ENCODE data around the gene TSEN2. TPM values are rescaled to one million over a fixed set of nuclear protein-coding genes. Genes with fewer than 3 reads are reported as not detected.

The TSEN2 gene
- total and polyA plus RNA-seq, 2 of the 4 experiments (the other 2 are of a cell fraction) = 9.5 to 14.2 TPM

- H3K14ac ChIP-seq (replicated peaks; ENCODE audit: low read depth, low read length) = no peak overlapping the region
- H2BK20ac ChIP-seq (ENCODE audit: low read depth, low read length) = no peak overlapping the region
- peaks cover 3% of the 10 kb centered on the region; the same call in 1 of the 2 replicates for H3K36me3 ChIP-seq (ENCODE audit: control insufficient read depth, insufficient read depth, low read length)
- no peak overlapping the region for H4K8ac ChIP-seq (ENCODE audit: low read depth in 2 of 2, low read length in 2 of 2)
- TF ChIP-seq USF2 (IDR thresholded peaks at IDR 0.05; ENCODE audit: low read depth, low read length) = no peak
- TF ChIP-seq RFX5 (IDR thresholded peaks at IDR 0.05; ENCODE audit: low read depth, low read length) = no peak
- no peak for TF ChIP-seq BHLHE40 (IDR thresholded peaks at IDR 0.05; ENCODE audit: low read depth, low read length)
- TF ChIP-seq SMC3 (IDR thresholded peaks at IDR 0.05; ENCODE audit: low read depth, low read length) = no peak
- no peak for TF ChIP-seq CTCF (conservative IDR thresholded peaks at IDR 0.05; ENCODE audit: low read depth, low read length)
- TF ChIP-seq CHD1 (IDR thresholded peaks at IDR 0.05; ENCODE audit: low read depth, low read length) = no peak
- no peak for TF ChIP-seq MAZ (IDR thresholded peaks at IDR 0.05; ENCODE audit: borderline replicate concordance, low read depth, low read length)
- TF ChIP-seq MXI1 (IDR thresholded peaks at IDR 0.05; ENCODE audit: borderline replicate concordance, low read depth, low read length) = no peak
- no peak for TF ChIP-seq FOS (IDR thresholded peaks at IDR 0.05; ENCODE audit: low read depth, low read length)
- no peaks in the 10 kb centered on the region for H4K20me1 ChIP-seq (ENCODE audit: insufficient read depth, low read length)
- no peak overlapping the region for H3K9ac ChIP-seq (ENCODE audit: low read depth, low read length)
- no peak overlapping the region for H3K18ac ChIP-seq (ENCODE audit: low read depth, low read length)
- no peak overlapping the region for H4K91ac ChIP-seq (ENCODE audit: insufficient read depth, low read depth, low read length)
- H3K9me1 ChIP-seq (ENCODE audit: insufficient read depth, low read length) = no peaks in the 10 kb centered on the region
- H2AK9ac ChIP-seq (replicated peaks; ENCODE audit: low read depth, low read length, poor library complexity) = no peak overlapping the region
- H3K27me3 ChIP-seq (ENCODE audit: control insufficient read depth, insufficient read depth, low read length) = no peaks in the 10 kb centered on the region
- no peak overlapping the region for H2AK5ac ChIP-seq (ENCODE audit: low read depth, low read length)
- H3K4me3 ChIP-seq (ENCODE audit: insufficient read depth, low read depth, low read length) = no peak overlapping the region
- no peaks in the 10 kb centered on the region for H3K4me1 ChIP-seq (ENCODE audit: control insufficient read depth, insufficient read depth, low read length)
- no peak overlapping the region for H2AFZ ChIP-seq (replicated peaks; ENCODE audit: low read length, poor library complexity)
- ChIA-PET POLR2A (ENCODE audit: unreplicated experiment) (no interaction called here), CTCF (no interaction called here)
- no peak overlapping the region for H2BK15ac ChIP-seq (ENCODE audit: low read depth, low read length)
- dilution Hi-C loops (cut with HindIII; ENCODE audit: low sequenced_read_pairs, unreplicated experiment) = no loop called here
- H3K79me1 ChIP-seq (ENCODE audit: low read depth in 1 of 2, low read length in 2 of 2) = peaks cover 8 to 18% of the 10 kb centered on the region in 2 experiments; a peak in 3 of 4 replicates
- H3K9me3 ChIP-seq (ENCODE audit: control insufficient read depth, insufficient read depth, low read length) = no peaks in the 10 kb centered on the region
- no peak overlapping the region for H2BK120ac ChIP-seq (ENCODE audit: low read depth, low read length)
- intact Hi-C loops (cut with micrococcal nuclease) = no loop called here
- H3K23ac ChIP-seq (ENCODE audit: low read depth, low read length) = no peak overlapping the region
- no peak overlapping the region for H3K4ac ChIP-seq (ENCODE audit: low read depth, low read length)
- no peak overlapping the region for H4K5ac ChIP-seq (ENCODE audit: low read depth, low read length)
- H3K4me2 ChIP-seq (ENCODE audit: low read depth, low read length) = no peak overlapping the region
- BruUV-seq (replicated peaks) = no TSS peak
- no peak overlapping the region for H3K27ac ChIP-seq (ENCODE audit: insufficient read depth, low read length)
- in situ Hi-C loops (cut with MboI; ENCODE audit: low sequenced_read_pairs) = no loop called here
- no peak for DNase-seq
- H2BK5ac ChIP-seq (ENCODE audit: low read depth, low read length, poor library complexity, severe bottlenecking) = no peak overlapping the region
- ATAC-seq (ENCODE audit: low read depth) = no peak
- no peak overlapping the region for H3K56ac ChIP-seq (ENCODE audit: extremely low read depth, insufficient read depth, low read length)
- WGBS, 2 experiments (ENCODE audit: extremely low coverage in 2 of 2, insufficient read length in 1 of 2) = no CpG with 5 or more reads among the region's 4 CpGs
Measured at GRCh38 chr3:12486001-12486400, 1.7 kb downstream of the TSEN2 start.

Measured in IMR-90 (cell line).